Hematopoietic multipotent progenitor cell treated with erythropoietin and hydrocortisone succinate and interleukin-3 and kit ligand, for 15 days (in vitro differentiated cells): ENCODE data around the gene TMEM35B.
"Not testable (repeated sequence)": the region's sequence is repeated elsewhere in the genome, so short reads cannot be mapped to it uniquely, and the experiment has no call there.

Experiments
- DNase-seq: peaks from one replicate; pipeline ENCODE4 v3.0.0-alpha.2; 2015; ENCODE audit warnings: low spot score

The TMEM35B gene

GRCh38 chr1:34975771-34976170, 9.4 kb downstream of the TMEM35B start:
- no peak for DNase-seq

- no peak for DNase-seq
Measured at GRCh38 chr1:34975338-34975737, 9.8 kb downstream of the TMEM35B start.

- no peak for DNase-seq
Measured at GRCh38 chr1:34974626-34975025, 10.5 kb downstream of the TMEM35B start.

- DNase-seq: no peak
Measured at GRCh38 chr1:34973326-34973725, 11.8 kb downstream of the TMEM35B start.

- no peak for DNase-seq
Measured at GRCh38 chr1:34970829-34971228, 14.3 kb downstream of the TMEM35B start.

- no peak for DNase-seq
Measured at GRCh38 chr1:34970220-34970735, 14.9 kb downstream of the TMEM35B start.

- not testable (repeated sequence) for DNase-seq
Measured at GRCh38 chr1:34968297-34968696, 16.9 kb downstream of the TMEM35B start.

- not testable (repeated sequence) for DNase-seq
Measured at GRCh38 chr1:34967672-34968071, 17.5 kb downstream of the TMEM35B start.

GRCh38 chr1:34965597-34965996, 19.6 kb downstream of the TMEM35B start:
- no peak for DNase-seq

- DNase-seq: no peak
Measured at GRCh38 chr1:34950428-34950827, 34.7 kb downstream of the TMEM35B start.

- not testable (repeated sequence) for DNase-seq
Measured at GRCh38 chr1:34948739-34949138, 36.4 kb downstream of the TMEM35B start.

GRCh38 chr1:34947641-34948314, 37.4 kb downstream of the TMEM35B start:
- DNase-seq: not testable (repeated sequence)

- no peak for DNase-seq
Measured at GRCh38 chr1:34946211-34946610, 38.9 kb downstream of the TMEM35B start.

- not testable (repeated sequence) for DNase-seq
Measured at GRCh38 chr1:34941798-34942197, 43.3 kb downstream of the TMEM35B start.
